ENCODE measurements around the gene SRSF2. TPM values are rescaled to one million over a fixed set of nuclear protein-coding genes. Genes with fewer than 3 reads are reported as not detected.

Gene SRSF2
- total and polyA plus RNA-seq, 9 of the 15 experiments (the other 6 are each of a cell fraction or from before 2014, with no cell fraction given): 161 to 583 (median 393) TPM

DNA sequence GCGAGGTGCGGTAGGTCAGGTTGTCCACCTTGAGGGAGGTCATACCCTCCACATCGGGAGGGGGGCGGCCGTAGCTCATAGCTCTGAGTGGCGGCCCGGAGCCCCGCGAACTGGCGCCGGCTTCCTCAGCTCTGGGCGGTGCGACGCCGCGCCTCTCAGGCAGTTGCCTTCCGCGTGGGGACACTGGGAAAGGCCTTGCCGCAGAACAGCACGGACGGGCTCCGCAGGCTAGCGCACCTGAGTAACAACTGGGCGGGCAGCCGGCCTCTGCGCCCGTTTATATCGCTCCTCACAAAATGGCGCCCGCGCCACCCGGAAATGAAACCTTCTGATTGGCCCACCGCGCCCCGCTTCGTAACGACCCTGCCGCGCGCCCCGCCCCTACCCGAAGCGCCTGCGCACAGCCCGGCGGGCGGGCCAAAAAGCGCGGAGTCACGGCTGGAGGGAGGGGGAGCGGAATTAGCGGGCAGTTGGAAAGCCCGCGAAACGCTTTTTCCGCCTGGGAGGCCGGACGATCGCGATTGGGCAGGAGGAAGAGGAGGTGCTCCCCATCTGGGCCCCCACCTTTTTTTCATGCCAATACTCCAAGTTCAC, at the start of gene SRSF2 (continued):
- TF ChIP-seq NFE2 (IDR thresholded peaks at IDR 0.05; ENCODE audit: low read depth) (peak; percentile 99), ZNF165 (CRISPR knock-in tag; IDR thresholded peaks at IDR 0.05; ENCODE audit: borderline replicate concordance) (no peak; the same call in 1 of the 2 replicates), MTA2 (IDR thresholded peaks at IDR 0.05; ENCODE audit: low read depth) (no peak), ZNF41 (CRISPR knock-in tag; conservative IDR thresholded peaks at IDR 0.05) (no peak; the same call in 1 of the 2 replicates), MIER1 (IDR thresholded peaks at IDR 0.05; ENCODE audit: low read depth) (no peak), SMAD3 (CRISPR knock-in tag; conservative IDR thresholded peaks at IDR 0.05) (no peak; the same call in 1 of the 2 replicates), ZSCAN32 (CRISPR knock-in tag; IDR thresholded peaks at IDR 0.05) (no peak), HOXB6 (CRISPR knock-in tag; IDR thresholded peaks at IDR 0.05; ENCODE audit: borderline replicate concordance) (0 out of 2 replicates have a peak, but pooled peaks have one; percentile 18), SFPQ (IDR thresholded peaks at IDR 0.05; ENCODE audit: low read depth, low read length) (no peak), RBM14 (IDR thresholded peaks at IDR 0.05; ENCODE audit: borderline replicate concordance, insufficient read depth, low read depth, low read length) (0 out of 2 replicates have a peak, but pooled peaks have one; percentile 64), NFIX (CRISPR knock-in tag; IDR thresholded peaks at IDR 0.05; ENCODE audit: low read depth) (no peak), EHMT2 (IDR thresholded peaks at IDR 0.05) (no peak), RBM17 (IDR thresholded peaks at IDR 0.05; ENCODE audit: borderline replicate concordance, low read depth, low read length) (no peak), NFE2L1 (tag; IDR thresholded peaks at IDR 0.05; ENCODE audit: borderline replicate concordance, low read depth) (no peak), ATF2 (CRISPR knock-in tag; IDR thresholded peaks at IDR 0.05) (no peak), KLF1 (tag; IDR thresholded peaks at IDR 0.05) (no peak), BDP1 (IDR thresholded peaks at IDR 0.05; ENCODE audit: insufficient read depth, insufficient read length) (no peak), MYC (IDR thresholded peaks at IDR 0.05; ENCODE audit: low read depth, low read length) (peak; percentile 88), MYC (CRISPR knock-in tag; IDR thresholded peaks at IDR 0.05; ENCODE audit: borderline replicate concordance, low read depth) (0 out of 2 replicates have a peak, but pooled peaks have one; percentile 94), ZNF583 (CRISPR knock-in tag; IDR thresholded peaks at IDR 0.05) (peak; percentile 72; the same call in 1 of the 2 replicates), EP300 (IDR thresholded peaks at IDR 0.05; ENCODE audit: low read length) (peak; percentile 79), HDAC2 (IDR thresholded peaks at IDR 0.05) (no peak; the same call in 1 of the 2 replicates), CREM (IDR thresholded peaks at IDR 0.05; ENCODE audit: low read depth) (no peak; the same call in 1 of the 2 replicates), RBFOX2 (IDR thresholded peaks at IDR 0.05; ENCODE audit: low read depth, low read length) (peak; percentile 95)
- TF ChIP-seq, protein P1, sequence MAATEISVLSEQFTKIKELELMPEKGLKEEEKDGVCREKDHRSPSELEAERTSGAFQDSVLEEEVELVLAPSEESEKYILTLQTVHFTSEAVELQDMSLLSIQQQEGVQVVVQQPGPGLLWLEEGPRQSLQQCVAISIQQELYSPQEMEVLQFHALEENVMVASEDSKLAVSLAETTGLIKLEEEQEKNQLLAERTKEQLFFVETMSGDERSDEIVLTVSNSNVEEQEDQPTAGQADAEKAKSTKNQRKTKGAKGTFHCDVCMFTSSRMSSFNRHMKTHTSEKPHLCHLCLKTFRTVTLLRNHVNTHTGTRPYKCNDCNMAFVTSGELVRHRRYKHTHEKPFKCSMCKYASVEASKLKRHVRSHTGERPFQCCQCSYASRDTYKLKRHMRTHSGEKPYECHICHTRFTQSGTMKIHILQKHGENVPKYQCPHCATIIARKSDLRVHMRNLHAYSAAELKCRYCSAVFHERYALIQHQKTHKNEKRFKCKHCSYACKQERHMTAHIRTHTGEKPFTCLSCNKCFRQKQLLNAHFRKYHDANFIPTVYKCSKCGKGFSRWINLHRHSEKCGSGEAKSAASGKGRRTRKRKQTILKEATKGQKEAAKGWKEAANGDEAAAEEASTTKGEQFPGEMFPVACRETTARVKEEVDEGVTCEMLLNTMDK (IDR thresholded peaks at IDR 0.05; ENCODE audit: borderline replicate concordance, insufficient read depth, low read depth, low read length, poor library complexity, severe bottlenecking): no peak

All from K562 (cell line).